Activated CD4-positive, CD25-positive, alpha-beta regulatory T cell treated with anti-CD3 and anti-CD28 coated beads, Interleukin-2, amount 50 U/mL, for 24 hours (primary cell): Measurements from ENCODE around the gene PDSS2.

ENCODE experiments used
- ATAC-seq, 2 donors: fragments of 150-1000 bp; cut with Tn5 transposase; one replicate each; pipeline ENCODE4 v1.10.0; 2021; ENCODE audit warnings: mild to moderate bottlenecking in 1 of 2, moderate library complexity in 1 of 2

Gene PDSS2

DNA sequence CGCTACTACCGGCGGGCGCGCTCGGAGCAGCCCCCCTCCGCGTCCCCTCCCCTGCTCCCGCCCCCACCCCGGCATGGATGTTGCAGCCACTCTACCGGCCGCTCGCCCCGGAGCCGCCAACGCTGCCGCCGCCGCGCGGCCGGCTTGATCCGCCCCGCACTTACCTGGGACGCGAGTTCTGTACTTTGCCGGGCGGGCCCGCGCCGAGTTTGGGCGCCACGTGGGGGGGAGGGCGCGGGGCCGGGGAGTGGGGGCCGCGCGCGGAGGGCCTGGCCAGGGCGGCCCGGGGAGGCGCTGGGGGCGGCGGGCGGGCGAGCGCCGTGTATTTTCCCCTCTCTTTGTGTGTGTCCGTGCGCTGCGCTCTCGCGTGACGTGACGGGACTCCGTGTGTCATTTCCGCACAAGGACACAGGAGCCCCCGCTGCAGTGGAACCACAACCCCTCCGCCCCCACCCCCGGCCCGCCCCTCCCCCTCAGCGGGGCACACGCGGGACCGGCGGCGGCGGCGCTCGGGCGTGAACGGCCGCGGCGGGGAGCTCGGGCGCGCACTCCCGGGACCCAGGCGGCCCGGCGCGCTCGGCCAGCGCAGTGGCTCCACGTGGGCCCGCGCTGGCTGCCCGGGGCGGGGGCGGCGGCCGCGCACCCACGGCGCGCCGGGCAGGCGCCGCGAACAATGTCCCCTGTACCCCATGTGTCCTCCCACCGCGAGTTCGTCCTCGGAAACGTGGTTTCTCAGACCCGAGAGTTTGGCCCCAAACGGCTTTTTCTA is 344.3 kb downstream of the PDSS2 start, which contains the start of gene BEND3:
Gene BEND3 (minus strand): TSS at position 590 of the 769 bp plus-strand sequence. CDS start 16,230 bp downstream, outside the sequence.
- peak; percentile 24 to 39 for ATAC-seq

DNA sequence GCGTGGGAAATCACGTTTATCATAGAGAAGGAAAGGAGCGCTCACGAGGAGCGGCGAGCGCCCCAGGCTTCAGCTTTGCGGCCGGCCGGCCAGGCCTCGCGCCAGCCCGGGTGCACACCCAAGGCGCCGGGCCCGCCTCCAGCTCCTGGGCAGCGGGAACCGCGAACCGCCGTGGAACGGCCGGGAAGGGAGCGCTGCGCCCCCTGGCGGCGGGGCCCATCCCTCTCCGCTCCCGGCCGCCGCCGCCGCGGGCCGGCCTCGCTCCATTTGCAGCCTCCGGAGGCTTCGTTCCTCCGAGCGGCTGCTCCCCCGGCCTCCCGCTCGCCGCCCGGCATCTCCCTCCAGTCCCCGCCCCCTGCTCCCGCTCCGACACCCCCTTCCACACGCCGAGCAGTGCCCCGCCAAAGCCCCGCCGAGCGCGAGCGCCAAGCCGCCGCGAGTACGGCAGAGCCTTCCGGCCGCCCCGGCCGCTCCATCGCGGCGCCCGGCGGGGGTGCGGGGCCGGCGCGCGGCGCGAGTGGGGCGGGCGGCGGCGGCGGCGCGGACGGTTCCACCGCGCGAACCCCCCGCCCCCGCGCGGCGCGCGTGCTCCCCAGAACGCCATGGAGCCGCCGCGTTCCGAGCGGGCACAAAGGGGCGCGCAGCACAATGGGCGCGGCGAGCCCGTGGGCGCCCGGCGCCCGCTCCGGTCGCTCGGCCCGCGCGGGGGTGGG is 345.0 kb downstream of the PDSS2 start:
- ATAC-seq, result peak; percentile 70 to 75

- ATAC-seq, result no peak
These were observed 349.2 kb downstream of the PDSS2 start for GRCh38 chr6:107110200-107110599.

- ATAC-seq, result no peak
These were observed 351.0 kb downstream of the PDSS2 start for GRCh38 chr6:107108201-107108890.

- ATAC-seq, result no peak
These were observed 351.6 kb downstream of the PDSS2 start for GRCh38 chr6:107107791-107108190.

- ATAC-seq, result no peak
These were observed 353.2 kb downstream of the PDSS2 start for GRCh38 chr6:107106165-107106564.

DNA sequence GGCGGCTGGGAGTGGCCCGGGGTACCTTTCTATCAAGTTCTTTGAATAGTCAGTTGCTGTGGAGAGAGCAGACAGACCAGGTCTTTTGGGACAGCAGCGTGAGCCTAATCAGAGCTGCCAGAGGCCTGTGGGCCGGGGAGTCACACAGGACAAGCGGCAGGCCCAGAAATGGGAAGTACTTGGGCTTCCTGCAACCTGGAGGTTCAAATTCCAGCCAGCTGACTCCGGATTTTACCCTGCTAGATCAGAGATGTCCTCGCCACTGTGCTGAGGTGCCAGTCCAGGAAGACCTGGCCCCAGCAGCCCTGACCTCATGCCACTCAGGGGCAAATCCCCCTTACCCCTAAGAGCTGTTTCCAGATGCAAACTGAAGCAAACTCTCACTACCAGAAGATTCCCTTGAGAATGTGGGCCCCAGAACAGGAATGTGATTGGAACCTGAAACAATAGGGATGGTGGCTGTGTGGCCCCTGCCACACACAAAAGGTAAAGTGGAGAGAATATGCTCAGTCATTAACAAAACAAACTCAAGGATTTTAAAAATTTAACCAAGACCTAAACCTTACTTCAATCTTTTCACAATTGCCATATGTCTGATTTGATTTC is 353.8 kb downstream of the PDSS2 start:
- ATAC-seq, result no peak

DNA sequence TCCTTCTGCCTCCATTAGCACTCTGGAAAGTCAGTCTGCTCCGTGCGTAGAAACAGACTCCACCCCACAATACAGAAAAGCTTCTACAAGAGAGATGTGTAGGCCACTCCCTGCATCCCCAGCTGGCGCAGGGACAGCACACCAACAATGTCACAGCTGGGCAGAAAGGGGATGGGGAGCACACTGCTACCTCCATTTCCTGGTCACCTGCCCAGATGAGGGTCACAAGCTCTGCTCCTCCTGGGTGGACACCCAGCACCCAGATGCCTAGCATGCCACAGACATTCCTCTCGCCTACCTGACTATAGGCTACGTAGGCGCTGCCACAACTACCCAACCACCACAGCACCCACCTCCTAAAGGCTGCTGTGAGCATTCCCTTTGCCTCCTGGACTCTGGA is 356.3 kb downstream of the PDSS2 start:
- no peak for ATAC-seq
